Brain pericyte (primary cell): Measurements from ENCODE around the gene TDRD12.
"Not testable (repeated sequence)": the region's sequence is repeated elsewhere in the genome, so short reads cannot be mapped to it uniquely, and the experiment has no call there.

Source experiments
- DNase-seq: peaks from one replicate; pipeline ENCODE4 v3.0.0-alpha.2; 2012; ENCODE audit warnings: low read depth, low spot score

TDRD12 gene

GRCh38 chr19:32866564-32867265 is 147.1 kb downstream of the TDRD12 start:
- DNase-seq: no peak

- DNase-seq: not testable (repeated sequence)
These were observed 147.9 kb downstream of the TDRD12 start for GRCh38 chr19:32867436-32867835.

- DNase-seq: no peak
These were observed 148.8 kb downstream of the TDRD12 start for GRCh38 chr19:32868206-32868950.

- no peak for DNase-seq
These were observed 149.9 kb downstream of the TDRD12 start, which contains the start of gene SLC7A9 for GRCh38 chr19:32869369-32869965. TSS of gene SLC7A9 (minus strand) at chr19:32869767. CDS start at chr19:32868534, 1,233 bp downstream.

GRCh38 chr19:32869966-32870573 is 150.5 kb downstream of the TDRD12 start:
- no peak for DNase-seq

- no peak for DNase-seq
These were observed 151.4 kb downstream of the TDRD12 start for GRCh38 chr19:32870981-32871451.

GRCh38 chr19:32872391-32872790 is 152.8 kb downstream of the TDRD12 start:
- no peak for DNase-seq

GRCh38 chr19:32873247-32873959 is 153.8 kb downstream of the TDRD12 start:
- DNase-seq: no peak

GRCh38 chr19:32874605-32875004 is 155.0 kb downstream of the TDRD12 start:
- DNase-seq: no peak

GRCh38 chr19:32875428-32875827 is 155.9 kb downstream of the TDRD12 start:
- DNase-seq: no peak

GRCh38 chr19:32876236-32876918 is 156.8 kb downstream of the TDRD12 start:
- no peak for DNase-seq

GRCh38 chr19:32876919-32877285 is 157.3 kb downstream of the TDRD12 start:
- no peak for DNase-seq
